Ammon's horn (tissue), 1 donor: Measurements from ENCODE around the gene VNN1.

Experiments used
- DNase-seq: peaks from one replicate; pipeline ENCODE4 v3.0.0-alpha.2; 2016; ENCODE audit warnings: low spot score

VNN1 gene, protein sequence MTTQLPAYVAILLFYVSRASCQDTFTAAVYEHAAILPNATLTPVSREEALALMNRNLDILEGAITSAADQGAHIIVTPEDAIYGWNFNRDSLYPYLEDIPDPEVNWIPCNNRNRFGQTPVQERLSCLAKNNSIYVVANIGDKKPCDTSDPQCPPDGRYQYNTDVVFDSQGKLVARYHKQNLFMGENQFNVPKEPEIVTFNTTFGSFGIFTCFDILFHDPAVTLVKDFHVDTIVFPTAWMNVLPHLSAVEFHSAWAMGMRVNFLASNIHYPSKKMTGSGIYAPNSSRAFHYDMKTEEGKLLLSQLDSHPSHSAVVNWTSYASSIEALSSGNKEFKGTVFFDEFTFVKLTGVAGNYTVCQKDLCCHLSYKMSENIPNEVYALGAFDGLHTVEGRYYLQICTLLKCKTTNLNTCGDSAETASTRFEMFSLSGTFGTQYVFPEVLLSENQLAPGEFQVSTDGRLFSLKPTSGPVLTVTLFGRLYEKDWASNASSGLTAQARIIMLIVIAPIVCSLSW

DNA sequence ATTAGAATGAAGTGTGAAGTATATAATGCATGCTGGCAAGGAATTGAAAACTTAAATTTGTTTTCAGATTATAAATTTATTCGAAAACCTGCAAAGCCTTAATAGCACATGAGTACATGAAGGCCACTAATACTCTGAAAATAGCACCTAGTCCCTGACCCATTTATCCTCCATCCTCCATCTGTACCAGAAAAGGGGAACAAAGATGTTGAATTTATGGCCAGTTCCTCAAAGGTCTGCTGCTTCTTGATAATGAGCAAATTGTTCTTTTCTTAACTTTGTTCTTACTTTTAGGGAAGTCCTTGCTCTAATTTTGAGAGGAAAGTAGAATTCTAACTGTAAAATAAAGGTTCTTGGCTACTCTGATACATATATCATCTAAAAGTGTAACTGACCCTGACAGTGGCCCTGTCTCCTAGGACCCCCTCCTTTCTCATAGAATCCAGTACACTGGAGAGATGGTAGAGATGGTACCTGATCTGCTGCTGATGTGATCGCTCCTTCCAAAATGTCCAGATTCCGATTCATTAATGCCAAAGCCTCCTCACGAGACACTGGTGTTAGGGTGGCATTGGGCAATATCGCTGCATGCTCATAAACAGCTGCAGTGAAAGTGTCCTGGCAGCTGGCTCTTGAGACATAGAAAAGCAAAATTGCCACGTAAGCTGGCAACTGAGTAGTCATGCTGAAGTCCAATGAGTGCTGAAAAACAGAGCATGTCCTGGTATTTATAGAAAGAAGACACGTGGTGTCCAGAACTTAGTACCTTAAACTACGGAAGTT lies at the start of gene VNN1:
Gene VNN1 (minus strand): TSS at position 704 of the 783 bp plus-strand sequence. CDS start 20 bp downstream, at position 684.
- DNase-seq: peak; percentile 20

DNA sequence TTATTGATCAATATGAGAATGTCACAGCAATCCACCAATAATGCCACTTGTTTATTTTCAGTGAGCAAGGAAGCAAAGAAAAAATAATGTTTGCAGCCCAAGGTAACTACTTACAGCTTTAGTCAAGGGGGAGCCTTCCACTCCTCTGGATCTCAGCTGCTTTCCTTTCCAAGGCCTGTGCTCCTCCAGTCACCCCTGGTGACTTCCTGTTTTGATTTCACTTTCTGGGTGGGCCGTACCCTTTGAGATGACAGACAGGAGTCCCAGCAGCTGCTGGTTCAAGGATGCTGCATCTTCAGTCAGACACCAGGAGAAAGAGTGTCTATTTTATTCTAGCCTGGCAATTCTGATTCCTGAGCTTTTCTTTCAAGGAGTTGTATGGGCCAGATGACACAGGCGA lies 49.4 kb upstream of the VNN1 start:
- DNase-seq: peak; percentile 27

DNA sequence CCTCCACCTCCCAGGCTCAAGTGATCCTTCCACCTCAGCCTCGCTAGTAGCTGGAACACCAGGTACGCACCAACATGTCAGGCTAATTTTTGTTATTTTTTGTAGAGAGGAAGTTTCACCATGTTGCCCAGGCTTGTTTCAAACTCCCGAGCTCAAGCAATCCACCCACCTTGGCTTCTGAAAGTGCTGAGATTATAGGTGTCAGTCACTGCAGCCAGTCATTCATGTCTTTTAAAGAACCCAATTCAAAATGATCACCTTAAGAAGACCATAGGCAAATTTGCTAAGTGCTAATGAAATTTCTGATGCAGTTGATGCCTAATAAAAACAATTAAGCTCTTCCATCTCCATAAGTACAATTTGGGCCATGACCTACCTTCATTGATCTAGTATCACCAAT lies 46.4 kb upstream of the VNN1 start:
- no peak for DNase-seq

DNA sequence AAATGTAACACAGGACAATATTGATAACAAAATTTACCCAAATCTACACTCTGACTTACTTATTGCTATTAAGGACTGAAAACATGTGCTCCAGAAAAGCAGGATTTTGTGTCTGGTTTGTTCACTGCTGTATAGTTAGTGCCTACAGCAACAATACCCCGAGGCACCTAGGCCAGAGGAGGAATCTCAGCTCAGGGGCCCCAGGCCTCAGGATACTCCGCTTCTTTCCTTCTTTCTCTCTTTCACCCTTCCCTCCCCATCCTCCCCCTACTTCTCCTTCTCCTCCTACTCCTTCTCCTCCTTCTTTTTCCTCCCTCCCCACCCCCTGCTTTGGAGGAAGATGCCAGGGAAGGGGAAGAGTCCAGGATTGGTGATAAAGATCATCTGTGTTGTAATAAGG lies 44.8 kb upstream of the VNN1 start:
- DNase-seq: no peak

DNA sequence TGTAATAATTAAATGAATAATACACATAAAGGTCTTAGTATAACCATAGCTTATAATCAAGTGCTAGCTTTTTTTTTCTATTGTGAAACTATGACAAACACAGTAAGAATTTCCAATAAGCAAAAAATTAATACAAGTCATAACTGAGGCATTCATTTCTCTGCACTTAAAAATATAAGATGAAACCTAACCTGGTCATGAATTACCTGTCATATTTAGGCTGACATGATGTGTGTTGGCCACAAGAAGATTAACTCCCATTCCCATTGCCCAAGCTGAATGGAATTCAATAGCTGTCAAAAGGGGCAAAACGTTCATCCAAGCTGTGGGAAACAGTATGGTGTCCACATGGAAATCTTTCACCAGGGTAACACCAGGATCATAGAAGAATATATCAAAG lies 38.4 kb upstream of the VNN1 start:
- no peak for DNase-seq

DNA sequence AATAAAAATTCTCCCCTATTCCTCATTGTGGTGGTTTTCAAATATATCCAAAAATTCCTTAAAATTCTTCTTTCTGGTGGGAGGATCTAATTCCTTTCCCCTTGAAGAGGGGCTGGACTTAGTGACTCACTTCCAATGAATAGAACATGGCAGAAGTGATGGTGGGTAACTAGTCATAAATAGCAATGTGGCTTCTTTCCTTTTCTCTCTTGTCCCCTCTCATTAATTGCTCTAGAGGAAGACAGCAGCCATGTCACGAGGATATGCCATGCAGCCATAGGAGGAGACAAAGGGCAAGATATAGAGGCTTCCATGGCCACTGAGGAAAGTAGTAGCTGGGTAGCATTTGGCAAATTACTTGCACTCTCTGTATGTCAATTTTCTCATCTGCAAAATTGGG lies 38.0 kb upstream of the VNN1 start:
- no peak for DNase-seq

DNA sequence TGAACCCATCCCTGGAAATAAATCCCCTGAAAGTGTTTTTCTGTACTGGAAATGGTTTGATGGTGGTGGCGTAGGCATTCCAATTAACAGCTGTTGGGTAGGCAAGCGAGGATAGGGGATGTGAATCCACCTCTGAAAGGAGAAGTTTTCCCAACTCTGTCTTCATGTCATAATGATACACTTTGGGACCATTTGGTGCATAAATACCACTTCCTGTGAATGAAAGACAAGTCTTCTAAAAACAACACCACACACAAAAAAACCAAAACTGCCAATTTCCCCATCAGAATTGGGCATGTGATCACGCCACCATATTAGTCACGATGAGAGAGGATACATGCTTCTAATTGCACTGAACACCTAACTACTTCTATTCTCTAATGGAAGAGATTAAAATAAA lies 37.5 kb upstream of the VNN1 start:
- no peak for DNase-seq

DNA sequence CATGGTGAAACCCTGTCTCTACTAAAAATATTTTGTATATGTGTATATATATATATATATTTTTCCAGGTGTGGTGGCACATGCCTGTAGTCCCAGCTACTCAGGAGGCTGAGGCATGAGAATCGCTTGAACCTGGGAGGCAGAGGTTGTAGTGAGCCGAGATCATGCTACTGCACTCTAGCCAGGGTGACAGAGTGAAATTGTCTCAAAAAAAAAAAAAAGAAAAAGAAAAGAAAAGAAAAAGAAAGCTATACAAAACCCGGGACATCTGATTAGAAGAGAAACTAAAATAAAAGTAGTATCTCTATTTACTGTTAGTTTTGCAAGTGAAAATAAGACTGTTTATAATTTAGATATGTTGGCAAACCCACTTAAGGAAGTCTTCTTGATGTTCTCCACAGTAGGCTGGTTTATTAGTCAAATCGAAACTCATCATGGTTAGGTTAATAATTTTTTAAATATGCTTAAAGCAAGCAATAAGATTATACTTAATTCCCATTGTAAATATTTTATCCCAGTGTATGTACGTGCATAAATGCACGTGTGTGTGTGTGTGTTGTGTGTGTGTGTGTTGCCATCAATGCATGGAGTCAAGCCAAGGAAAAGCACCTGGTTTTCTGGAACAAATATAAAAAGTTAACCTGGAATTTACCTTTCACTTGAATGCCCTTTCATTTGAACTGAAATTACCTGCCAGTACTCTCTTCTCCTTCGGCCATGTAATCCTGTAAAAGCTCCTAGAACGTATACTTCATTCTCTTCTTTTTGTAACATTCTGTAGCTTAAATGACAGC lies 36.8 kb upstream of the VNN1 start:
- no peak for DNase-seq

DNA sequence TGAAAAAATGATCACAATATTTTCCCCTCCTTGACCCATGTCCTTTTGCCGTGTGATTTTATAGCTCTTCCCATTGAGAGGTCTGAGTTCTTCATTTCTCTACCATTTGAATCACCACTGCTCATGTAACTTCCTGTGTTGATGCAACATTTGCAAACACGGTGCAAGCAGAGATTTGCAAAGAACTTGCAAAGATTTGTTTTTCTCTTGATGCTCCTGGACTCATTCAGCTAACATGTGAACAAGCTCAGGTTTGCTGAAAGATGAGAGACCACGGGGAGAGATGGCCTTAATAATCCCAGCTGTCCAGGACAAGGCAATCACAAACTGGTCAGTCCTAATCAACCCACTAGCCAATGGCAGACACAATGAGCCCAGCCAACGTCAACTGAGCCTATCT lies 35.3 kb upstream of the VNN1 start:
- DNase-seq: peak; percentile 22

DNA sequence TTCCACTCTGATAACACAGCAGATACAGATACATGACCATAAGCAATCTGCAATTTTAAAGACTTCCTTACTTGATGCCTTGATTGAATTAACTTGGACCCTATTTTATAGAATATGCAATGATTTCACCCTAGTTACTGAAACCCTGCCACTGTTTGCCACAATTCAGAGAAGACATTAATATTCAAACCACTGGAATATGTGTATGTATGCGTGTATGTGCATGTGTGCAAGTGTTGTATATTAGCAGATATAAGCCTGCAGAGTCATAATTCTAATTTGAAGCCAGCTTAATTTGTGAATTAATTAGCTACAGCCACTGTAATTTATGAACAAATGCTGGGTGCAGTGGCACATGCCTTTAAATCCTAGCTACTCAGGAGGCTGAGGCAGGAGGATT lies 34.6 kb upstream of the VNN1 start:
- DNase-seq: no peak

DNA sequence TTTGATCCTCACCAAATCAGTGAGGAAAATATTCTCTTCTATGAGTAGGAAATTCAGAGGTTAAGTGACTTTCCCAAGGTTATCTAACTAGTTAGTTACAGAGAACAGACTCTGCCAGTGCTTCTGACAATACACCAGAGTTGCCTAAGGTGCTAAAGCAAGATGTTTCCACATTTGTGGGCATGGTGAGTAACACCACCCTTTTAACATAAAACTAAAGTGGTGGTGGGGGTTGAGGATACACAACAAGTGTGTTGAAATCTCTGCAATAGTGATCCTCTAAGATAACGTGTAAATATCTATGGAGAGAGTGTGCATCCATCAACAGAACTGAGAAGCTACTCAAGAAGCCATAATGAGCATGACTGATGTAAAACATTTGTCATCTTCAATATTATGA lies 32.2 kb upstream of the VNN1 start:
- DNase-seq: no peak

DNA sequence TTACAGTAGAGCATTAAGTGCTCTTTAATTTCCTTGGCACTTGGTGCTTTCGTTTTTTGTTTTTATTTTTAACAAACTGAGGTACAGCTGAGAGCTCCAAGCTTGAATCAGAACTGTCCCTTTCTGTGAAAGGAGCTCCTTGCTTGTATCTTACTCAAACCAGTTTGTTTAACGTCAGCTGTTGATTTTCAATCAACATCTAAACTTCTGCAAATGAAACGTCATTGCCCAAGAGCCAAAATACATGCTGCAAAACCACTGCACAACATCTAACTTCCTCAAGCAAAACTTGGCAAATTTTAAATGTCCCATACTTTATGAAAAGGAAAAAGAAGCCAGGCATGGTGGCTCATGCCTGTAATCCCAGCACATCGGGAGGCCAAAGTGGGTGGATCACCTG lies 28.6 kb upstream of the VNN1 start:
- DNase-seq: no peak

DNA sequence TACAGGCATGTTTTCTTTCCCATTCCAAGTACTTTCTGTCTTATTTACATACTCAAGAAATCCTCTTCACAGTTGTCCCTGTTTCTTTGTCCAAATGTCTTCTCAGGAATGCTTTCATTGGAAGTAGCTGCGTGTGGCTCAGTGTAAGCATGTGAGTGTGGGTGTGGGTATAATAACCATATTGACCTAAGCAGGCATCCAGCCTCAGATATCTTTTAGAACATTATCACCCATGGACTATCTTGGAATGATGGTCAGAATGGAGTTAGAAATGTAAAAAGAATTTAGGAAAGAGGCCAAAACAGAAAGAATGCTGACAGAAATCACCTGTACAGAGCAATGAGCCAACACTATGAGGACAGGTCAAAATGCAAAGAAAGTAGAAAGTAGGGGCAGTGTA lies 27.4 kb upstream of the VNN1 start:
- DNase-seq: no peak

DNA sequence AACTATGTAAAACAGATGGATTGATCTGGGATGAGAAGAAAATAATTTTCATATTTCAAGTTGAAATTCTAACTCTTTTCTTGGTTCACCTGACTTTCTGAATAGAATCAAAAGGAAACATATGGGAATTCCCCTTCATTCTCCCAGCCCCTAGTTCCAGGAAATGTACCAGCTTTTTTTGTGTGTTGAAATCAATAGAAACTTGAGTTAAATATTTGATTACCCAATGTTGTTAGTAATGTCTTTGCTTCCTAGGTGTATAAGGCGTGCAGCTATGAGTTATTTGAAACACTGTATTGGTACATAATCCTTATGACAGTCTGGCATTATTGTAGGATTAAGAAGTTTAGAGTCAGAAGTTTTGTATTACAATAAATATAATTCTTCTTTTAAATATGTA lies 22.4 kb upstream of the VNN1 start:
- no peak for DNase-seq

DNA sequence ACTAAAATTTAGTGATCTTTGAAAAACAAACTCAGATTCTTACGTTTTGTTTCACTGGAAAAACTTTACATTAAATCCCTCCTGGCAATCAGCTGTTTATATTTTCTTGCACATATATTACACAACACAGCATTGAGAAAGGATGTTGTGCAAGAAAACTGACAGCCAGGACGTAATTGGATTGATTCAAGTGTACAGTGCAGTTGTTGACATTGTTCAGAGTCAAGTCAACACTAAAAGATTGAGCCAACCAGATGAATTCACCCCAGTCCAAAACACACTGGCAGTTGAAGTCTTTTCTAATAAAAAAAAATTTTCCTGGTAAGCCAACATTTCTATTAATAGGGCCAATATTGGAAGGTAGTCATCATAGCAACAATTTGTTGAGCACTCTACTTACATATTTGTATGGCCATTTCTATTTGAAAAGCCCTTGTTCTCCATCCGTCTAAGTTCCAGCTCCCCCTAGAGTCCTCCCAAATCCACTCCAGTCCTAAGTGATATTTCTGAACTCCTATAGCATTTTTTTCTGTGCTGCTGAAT lies 20.9 kb upstream of the VNN1 start:
- no peak for DNase-seq

DNA sequence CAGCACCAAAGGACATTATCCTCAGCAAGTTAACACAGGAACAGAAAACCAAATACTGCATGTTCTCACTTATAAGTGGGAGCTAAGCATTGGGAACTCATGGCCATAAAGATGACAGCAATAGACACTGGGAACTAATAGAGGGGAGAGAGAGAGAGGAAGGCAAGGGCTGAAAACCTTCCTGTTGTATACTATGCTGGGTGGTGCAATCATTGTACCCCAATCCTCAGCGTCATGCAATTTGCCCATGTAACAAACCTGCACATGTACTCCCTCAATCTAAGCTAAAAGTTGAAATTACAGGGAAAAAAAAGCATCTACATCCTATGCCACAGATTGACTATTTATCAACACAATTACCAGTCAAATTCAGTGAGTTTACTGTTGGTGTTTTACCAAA lies 20.0 kb upstream of the VNN1 start:
- no peak for DNase-seq

DNA sequence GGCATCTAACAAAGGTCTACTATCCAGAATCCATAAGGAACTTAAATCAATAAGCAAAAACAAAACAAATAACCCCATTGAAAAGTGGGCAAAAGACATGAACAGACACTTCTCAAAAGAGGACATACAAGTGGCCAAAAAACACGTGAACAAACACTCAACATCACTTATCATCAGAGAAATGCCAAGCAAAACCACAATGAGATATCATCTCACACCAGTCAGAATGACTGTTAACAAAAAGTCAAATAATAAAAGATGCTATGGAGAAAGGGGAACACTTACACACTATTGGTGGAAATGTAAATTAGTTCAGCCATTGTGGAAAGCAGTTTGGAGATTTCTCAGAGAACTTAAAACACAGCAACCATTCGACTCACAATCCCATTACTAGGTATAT lies 19.4 kb upstream of the VNN1 start:
- no peak for DNase-seq

DNA sequence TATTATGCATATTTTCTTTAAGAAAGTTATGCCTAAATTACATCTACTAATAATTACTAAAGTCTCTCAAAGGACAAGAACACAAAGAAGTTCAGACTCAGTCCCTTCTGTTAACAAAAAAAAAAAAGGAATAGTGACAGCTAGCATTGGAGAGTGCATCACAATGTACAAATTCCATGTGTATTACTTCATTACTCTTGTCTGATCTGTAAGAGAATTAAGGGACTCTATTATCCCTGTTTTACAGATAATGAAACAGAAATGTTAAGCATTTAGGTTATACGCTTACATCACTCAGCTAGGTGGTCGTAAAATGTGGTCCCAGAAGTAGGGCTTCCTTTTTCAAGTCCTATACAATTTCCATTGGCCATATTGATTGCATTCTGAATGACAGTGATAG lies 17.2 kb upstream of the VNN1 start:
- DNase-seq: no peak

DNA sequence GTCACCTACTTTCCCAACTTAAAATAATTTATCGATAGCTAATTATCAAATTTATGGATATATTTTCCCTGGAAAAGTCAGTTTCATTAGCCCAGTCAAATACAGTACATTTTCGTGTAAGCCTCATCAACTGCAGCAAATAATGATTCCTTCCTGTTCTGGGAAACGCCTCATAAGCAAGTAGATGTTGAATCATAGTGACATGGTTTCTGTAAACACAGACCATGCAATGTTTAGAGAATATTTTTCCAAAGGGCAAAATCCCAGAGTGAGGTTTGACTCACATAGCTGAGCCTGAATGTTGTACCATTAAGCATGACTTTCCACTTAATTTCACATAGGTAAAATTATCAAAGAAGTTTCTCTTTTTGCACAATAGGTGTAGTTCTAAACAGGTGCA lies 16.7 kb upstream of the VNN1 start:
- DNase-seq: no peak

DNA sequence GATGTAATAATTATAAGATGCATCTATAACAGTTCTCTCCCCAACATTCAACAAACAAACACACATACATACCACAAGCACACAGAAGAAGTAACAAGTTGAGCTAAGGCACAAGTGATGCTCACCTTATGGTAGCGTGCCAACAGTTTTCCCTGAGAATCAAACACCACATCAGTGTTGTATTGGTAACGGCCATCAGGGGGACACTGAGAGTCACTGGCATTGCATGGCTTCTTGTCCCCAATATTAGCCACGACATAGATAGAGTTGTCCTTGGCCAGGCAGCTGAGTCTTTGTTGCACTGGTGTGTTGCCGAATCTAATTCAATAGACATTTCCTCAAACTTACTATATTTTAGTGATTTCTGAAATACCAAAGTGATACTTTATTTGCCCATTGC lies 14.8 kb upstream of the VNN1 start:
- DNase-seq: no peak

DNA sequence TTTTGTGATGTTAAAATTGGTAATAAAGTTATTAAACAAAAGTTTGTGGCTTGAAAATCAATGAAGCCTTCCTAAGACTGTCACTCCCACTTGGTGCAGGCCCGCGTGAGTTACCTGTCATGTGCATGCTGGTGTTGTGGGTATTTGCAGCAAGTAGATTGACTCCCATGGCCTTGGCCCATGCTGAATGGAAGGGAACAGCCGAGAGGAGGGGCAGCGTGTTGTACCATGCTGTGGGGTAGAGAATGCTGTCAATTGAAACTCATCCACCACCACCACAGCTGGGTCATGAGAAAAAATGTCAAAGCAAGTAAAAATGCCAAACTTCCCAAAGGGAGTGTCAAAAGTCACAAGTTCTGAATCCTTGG lies 12.7 kb upstream of the VNN1 start:
- DNase-seq: no peak

DNA sequence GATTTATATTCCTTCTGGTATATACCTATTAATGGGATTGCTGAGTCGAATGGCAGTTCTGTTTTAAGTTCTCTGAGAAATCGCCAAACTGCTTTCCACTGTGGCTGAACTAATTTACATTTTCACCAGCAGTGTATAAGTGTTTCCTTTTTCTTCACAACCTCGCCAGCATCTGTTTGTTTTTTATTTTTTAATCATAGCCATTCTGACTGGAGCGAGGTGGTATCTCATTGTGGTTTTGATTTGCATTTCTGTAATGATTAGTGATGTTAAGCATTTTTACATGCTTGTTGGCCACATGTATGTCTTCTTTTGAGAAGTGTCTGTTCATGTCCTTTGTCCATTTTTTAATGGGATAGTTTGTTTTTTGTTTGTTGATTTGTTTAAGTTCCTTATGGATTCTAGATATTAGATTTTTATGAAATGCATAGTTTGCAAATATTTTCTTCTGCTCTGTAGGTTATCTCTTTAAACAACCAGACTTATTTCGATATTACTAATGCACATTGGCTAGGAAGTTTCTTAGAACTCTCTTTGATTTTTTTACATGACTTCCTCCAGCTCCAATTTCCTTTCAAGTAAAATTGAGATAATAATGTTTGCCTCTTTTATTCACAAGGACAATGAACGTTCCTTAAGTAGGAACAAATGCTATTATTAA lies 12.2 kb upstream of the VNN1 start:
- DNase-seq: no peak
